ENCODE data around the gene NDUFA6. TPM values are rescaled to one million over a fixed set of nuclear protein-coding genes. Genes with fewer than 3 reads are reported as not detected.
"Not testable (repeated sequence)": the region's sequence is repeated elsewhere in the genome, so short reads cannot be mapped to it uniquely, and the experiment has no call there.

NDUFA6 gene
- polyA plus RNA-seq, 2 donors, result 93.3 to 107 TPM

- H3K27me3 ChIP-seq (ENCODE audit: control insufficient read depth in 1 of 2, insufficient read depth in 2 of 2, low read length in 2 of 2); H3K9me3 ChIP-seq (ENCODE audit: control insufficient read depth in 2 of 2, insufficient read depth in 1 of 2, low read depth in 1 of 2, low read length in 1 of 2); H3K27ac ChIP-seq (ENCODE audit: low read depth in 2 of 2, low read length in 1 of 2); H3K36me3 ChIP-seq (ENCODE audit: control insufficient read depth in 2 of 2, insufficient read depth in 2 of 2, low read length in 1 of 2); H3K4me1 ChIP-seq (ENCODE audit: control insufficient read depth in 2 of 2, insufficient read depth in 2 of 2, low read length in 1 of 2); H3K4me3 ChIP-seq (ENCODE audit: low read depth in 1 of 2, low read length in 2 of 2): not testable (repeated sequence)
- 85 to 86% methylated on average over 10 to 13 of the region's 14 CpGs for WGBS, 2 donors
These were observed 40.3 kb upstream of the NDUFA6 start, which contains the start of gene CYP2D6 for GRCh38 chr22:42130639-42131431. CYP2D6 (minus strand) TSS chr22:42130810; CDS start chr22:42130791, 19 bp downstream.

- not testable (repeated sequence) for H3K27me3 ChIP-seq (ENCODE audit: control insufficient read depth in 1 of 2, insufficient read depth in 2 of 2, low read length in 2 of 2); H3K4me3 ChIP-seq (ENCODE audit: low read depth in 1 of 2, low read length in 2 of 2); H3K27ac ChIP-seq (ENCODE audit: low read depth in 2 of 2, low read length in 1 of 2); H3K4me1 ChIP-seq (ENCODE audit: control insufficient read depth in 2 of 2, insufficient read depth in 2 of 2, low read length in 1 of 2); H3K36me3 ChIP-seq (ENCODE audit: control insufficient read depth in 2 of 2, insufficient read depth in 2 of 2, low read length in 1 of 2); H3K9me3 ChIP-seq (ENCODE audit: control insufficient read depth in 2 of 2, insufficient read depth in 1 of 2, low read depth in 1 of 2, low read length in 1 of 2)
- 0% methylated on average over 1 of the region's 7 CpGs for WGBS, 2 donors
These were observed 39.6 kb upstream of the NDUFA6 start for GRCh38 chr22:42130182-42130581.

GRCh38 chr22:42128776-42129694, 38.5 kb upstream of the NDUFA6 start:
- not testable (repeated sequence) for H3K36me3 ChIP-seq (ENCODE audit: control insufficient read depth in 2 of 2, insufficient read depth in 2 of 2, low read length in 1 of 2); H3K4me3 ChIP-seq (ENCODE audit: low read depth in 1 of 2, low read length in 2 of 2); H3K27me3 ChIP-seq (ENCODE audit: control insufficient read depth in 1 of 2, insufficient read depth in 2 of 2, low read length in 2 of 2); H3K27ac ChIP-seq (ENCODE audit: low read depth in 2 of 2, low read length in 1 of 2); H3K9me3 ChIP-seq (ENCODE audit: control insufficient read depth in 2 of 2, insufficient read depth in 1 of 2, low read depth in 1 of 2, low read length in 1 of 2); H3K4me1 ChIP-seq (ENCODE audit: control insufficient read depth in 2 of 2, insufficient read depth in 2 of 2, low read length in 1 of 2)
- WGBS, 2 donors, result 62 to 64% methylated on average over 44 to 65 of the region's 65 CpGs

GRCh38 chr22:42128007-42128406, 37.4 kb upstream of the NDUFA6 start:
- H3K27ac ChIP-seq (ENCODE audit: low read depth in 2 of 2, low read length in 1 of 2); H3K4me3 ChIP-seq (ENCODE audit: low read depth in 1 of 2, low read length in 2 of 2); H3K9me3 ChIP-seq (ENCODE audit: control insufficient read depth in 2 of 2, insufficient read depth in 1 of 2, low read depth in 1 of 2, low read length in 1 of 2); H3K36me3 ChIP-seq (ENCODE audit: control insufficient read depth in 2 of 2, insufficient read depth in 2 of 2, low read length in 1 of 2); H3K4me1 ChIP-seq (ENCODE audit: control insufficient read depth in 2 of 2, insufficient read depth in 2 of 2, low read length in 1 of 2); H3K27me3 ChIP-seq (ENCODE audit: control insufficient read depth in 1 of 2, insufficient read depth in 2 of 2, low read length in 2 of 2): not testable (repeated sequence)
- 88 to 92% methylated on average over 11 to 13 of the region's 13 CpGs for WGBS, 2 donors

- Histone ChIP-seq H3K36me3 (ENCODE audit: control insufficient read depth in 2 of 2, insufficient read depth in 2 of 2, low read length in 1 of 2) (no peaks in the 10 kb centered on the region), H3K4me1 (ENCODE audit: control insufficient read depth in 2 of 2, insufficient read depth in 2 of 2, low read length in 1 of 2) (peaks cover 0 to 3% of the 10 kb centered on the region in 2 donors), H3K27me3 (ENCODE audit: control insufficient read depth in 1 of 2, insufficient read depth in 2 of 2, low read length in 2 of 2) (no peaks in the 10 kb centered on the region), H3K27ac (ENCODE audit: low read depth in 2 of 2, low read length in 1 of 2) (no peak overlapping the region), H3K4me3 (ENCODE audit: low read depth in 1 of 2, low read length in 2 of 2) (no peak overlapping the region), H3K9me3 (ENCODE audit: control insufficient read depth in 2 of 2, insufficient read depth in 1 of 2, low read depth in 1 of 2, low read length in 1 of 2) (no peaks in the 10 kb centered on the region)
- 88 to 91% methylated on average over 16 of the region's 16 CpGs for WGBS, 2 donors
These were observed 37.0 kb upstream of the NDUFA6 start for GRCh38 chr22:42127606-42128005.

- not testable (repeated sequence) for H3K9me3 ChIP-seq (ENCODE audit: control insufficient read depth in 2 of 2, insufficient read depth in 1 of 2, low read depth in 1 of 2, low read length in 1 of 2); H3K4me1 ChIP-seq (ENCODE audit: control insufficient read depth in 2 of 2, insufficient read depth in 2 of 2, low read length in 1 of 2); H3K36me3 ChIP-seq (ENCODE audit: control insufficient read depth in 2 of 2, insufficient read depth in 2 of 2, low read length in 1 of 2); H3K4me3 ChIP-seq (ENCODE audit: low read depth in 1 of 2, low read length in 2 of 2); H3K27me3 ChIP-seq (ENCODE audit: control insufficient read depth in 1 of 2, insufficient read depth in 2 of 2, low read length in 2 of 2); H3K27ac ChIP-seq (ENCODE audit: low read depth in 2 of 2, low read length in 1 of 2)
- WGBS, 2 donors, result no CpG with 5 or more reads among the region's 4 CpGs
These were observed 33.0 kb upstream of the NDUFA6 start for GRCh38 chr22:42123529-42123928.

- WGBS, 2 donors, result 66 to 74% methylated on average over 15 of the region's 15 CpGs
- not testable (repeated sequence) for H3K9me3 ChIP-seq (ENCODE audit: control insufficient read depth in 2 of 2, insufficient read depth in 1 of 2, low read depth in 1 of 2, low read length in 1 of 2); H3K27me3 ChIP-seq (ENCODE audit: control insufficient read depth in 1 of 2, insufficient read depth in 2 of 2, low read length in 2 of 2); H3K4me3 ChIP-seq (ENCODE audit: low read depth in 1 of 2, low read length in 2 of 2); H3K27ac ChIP-seq (ENCODE audit: low read depth in 2 of 2, low read length in 1 of 2); H3K36me3 ChIP-seq (ENCODE audit: control insufficient read depth in 2 of 2, insufficient read depth in 2 of 2, low read length in 1 of 2); H3K4me1 ChIP-seq (ENCODE audit: control insufficient read depth in 2 of 2, insufficient read depth in 2 of 2, low read length in 1 of 2)
These were observed 29.9 kb upstream of the NDUFA6 start for GRCh38 chr22:42120231-42121021.

GRCh38 chr22:42116848-42117424, 26.4 kb upstream of the NDUFA6 start:
- Histone ChIP-seq H3K4me1 (ENCODE audit: control insufficient read depth in 2 of 2, insufficient read depth in 2 of 2, low read length in 1 of 2) (no peaks in the 10 kb centered on the region), H3K27me3 (ENCODE audit: control insufficient read depth in 1 of 2, insufficient read depth in 2 of 2, low read length in 2 of 2) (no peaks in the 10 kb centered on the region), H3K4me3 (ENCODE audit: low read depth in 1 of 2, low read length in 2 of 2) (no peak overlapping the region), H3K36me3 (ENCODE audit: control insufficient read depth in 2 of 2, insufficient read depth in 2 of 2, low read length in 1 of 2) (no peaks in the 10 kb centered on the region), H3K9me3 (ENCODE audit: control insufficient read depth in 2 of 2, insufficient read depth in 1 of 2, low read depth in 1 of 2, low read length in 1 of 2) (peaks cover 0 to 7% of the 10 kb centered on the region in 2 donors), H3K27ac (ENCODE audit: low read depth in 2 of 2, low read length in 1 of 2) (no peak overlapping the region)
- 88 to 91% methylated on average over 4 of the region's 4 CpGs for WGBS, 2 donors

- H3K36me3 ChIP-seq (ENCODE audit: control insufficient read depth in 2 of 2, insufficient read depth in 2 of 2, low read length in 1 of 2); H3K27me3 ChIP-seq (ENCODE audit: control insufficient read depth in 1 of 2, insufficient read depth in 2 of 2, low read length in 2 of 2); H3K4me3 ChIP-seq (ENCODE audit: low read depth in 1 of 2, low read length in 2 of 2); H3K9me3 ChIP-seq (ENCODE audit: control insufficient read depth in 2 of 2, insufficient read depth in 1 of 2, low read depth in 1 of 2, low read length in 1 of 2); H3K4me1 ChIP-seq (ENCODE audit: control insufficient read depth in 2 of 2, insufficient read depth in 2 of 2, low read length in 1 of 2): not testable (repeated sequence)
- WGBS, 2 donors, result 80 to 88% methylated on average over 6 of the region's 6 CpGs
- peak overlapping the region in 1 of 2 donors; percentile 3 for H3K27ac ChIP-seq (ENCODE audit: low read depth in 2 of 2, low read length in 1 of 2)
These were observed 24.9 kb upstream of the NDUFA6 start for GRCh38 chr22:42115420-42115830.
